H1 (cell line): ENCODE data around the gene LNPEP.

Experiments
- CTCF ChIP-seq, 3 experiments: IDR thresholded peaks; 1 replicate in 2 of 3; 2 replicates in 1 of 3; pipeline versions ENCODE4 v1.5.1 to v1.6.1; 2011; ENCODE audit warnings: low read length in 3 of 3, mild to moderate bottlenecking in 3 of 3, inconsistent platforms in 2 of 3, low read depth in 1 of 3, moderate library complexity in 1 of 3; ENCODE audit not compliant: insufficient read depth in 1 of 3; ENCODE audit errors: control extremely low read depth in 1 of 3
- EP300 ChIP-seq, 2 experiments: IDR thresholded peaks; 1 replicate in 1 of 2; 2 replicates in 1 of 2; pipeline ENCODE4 v1.6.1; 2011 to 2012; ENCODE audit warnings: low read depth in 2 of 2, low read length in 2 of 2, mild to moderate bottlenecking in 2 of 2, borderline replicate concordance in 1 of 2, inconsistent platforms in 1 of 2, moderate library complexity in 1 of 2
- EZH2 ChIP-seq: fragments of 200-600 bp; sonication (generic); IDR thresholded peaks from 2 replicates; pipeline ENCODE4 v1.7.1; 2012; ENCODE audit warnings: low read depth, mild to moderate bottlenecking, moderate library complexity, low read length, inconsistent platforms; ENCODE audit not compliant: severe bottlenecking
- KDM5A ChIP-seq: fragments of 200-600 bp; IDR thresholded peaks from 2 replicates; pipeline ENCODE4 v1.7.1; 2012; ENCODE audit warnings: mild to moderate bottlenecking, low read length, inconsistent platforms, mixed read lengths
- MAFK ChIP-seq: IDR thresholded peaks from 2 replicates; pipeline ENCODE4 v1.6.1; 2012; ENCODE audit warnings: low read depth, mild to moderate bottlenecking, improper control_type of control experiment, low read length
- POLR2A ChIP-seq, 2 experiments: IDR thresholded peaks; 1 replicate in 1 of 2; 2 replicates in 1 of 2; pipeline ENCODE4 v1.6.1; 2011; ENCODE audit warnings: low read depth in 2 of 2, low read length in 2 of 2, mild to moderate bottlenecking in 2 of 2; ENCODE audit errors: control extremely low read depth in 1 of 2
- RAD21 ChIP-seq, 2 experiments: IDR thresholded peaks in 1 of 2; conservative IDR thresholded peaks in 1 of 2; 2 replicates each; pipeline ENCODE4 v1.6.1; 2011; ENCODE audit warnings: low read depth in 2 of 2, low read length in 2 of 2, improper control_type of control experiment in 1 of 2, inconsistent platforms in 1 of 2, mild to moderate bottlenecking in 1 of 2, moderate library complexity in 1 of 2
- RNF2 ChIP-seq: fragments of 200-900, 300-1000 bp; sonication (generic); IDR thresholded peaks from 2 replicates; pipeline ENCODE4 v1.7.1; 2016; ENCODE audit warnings: borderline replicate concordance, low read depth, mild to moderate bottlenecking, antibody characterized with exemption, low read length; ENCODE audit not compliant: poor library complexity, severe bottlenecking; ENCODE audit errors: missing control alignments
- SP1 ChIP-seq: IDR thresholded peaks from 2 replicates; pipeline ENCODE4 v1.6.1; 2011; ENCODE audit warnings: low read depth, low read length
- TCF12 ChIP-seq: IDR thresholded peaks from 2 replicates; pipeline ENCODE4 v1.6.1; 2011; ENCODE audit warnings: low read depth, mild to moderate bottlenecking, low read length
- TF ChIP-seq, protein P1 (sequence below): IDR thresholded peaks from 2 replicates; pipeline ENCODE4 v1.6.1; 2011; ENCODE audit warnings: low read depth, mild to moderate bottlenecking, low read length; ENCODE audit not compliant: insufficient read depth
- TF ChIP-seq, protein P2 (sequence below): IDR thresholded peaks from 2 replicates; pipeline ENCODE4 v1.6.1; 2011; ENCODE audit warnings: low read length, improper control_type of control experiment

GRCh38 chr5:96901841-96902240 is 34.0 kb upstream of the LNPEP start:
- TF ChIP-seq, protein P1, sequence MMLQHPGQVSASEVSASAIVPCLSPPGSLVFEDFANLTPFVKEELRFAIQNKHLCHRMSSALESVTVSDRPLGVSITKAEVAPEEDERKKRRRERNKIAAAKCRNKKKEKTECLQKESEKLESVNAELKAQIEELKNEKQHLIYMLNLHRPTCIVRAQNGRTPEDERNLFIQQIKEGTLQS, result no peak
- TF ChIP-seq RNF2, result no peak
- no peak for TF ChIP-seq CTCF (IDR thresholded peaks at IDR 0.05; ENCODE audit: control extremely low read depth in 1 of 3, insufficient read depth in 1 of 3, low read depth in 1 of 3, low read length in 3 of 3)
- no peak for TF ChIP-seq KDM5A
- no peak for TF ChIP-seq TCF12
- TF ChIP-seq MAFK, result no peak
- no peak for TF ChIP-seq EP300 (IDR thresholded peaks at IDR 0.05; ENCODE audit: borderline replicate concordance in 1 of 2, low read depth in 2 of 2, low read length in 2 of 2)
- no peak for TF ChIP-seq POLR2A (IDR thresholded peaks at IDR 0.05; ENCODE audit: control extremely low read depth in 1 of 2, low read depth in 2 of 2, low read length in 2 of 2)
- no peak for TF ChIP-seq EZH2
- TF ChIP-seq, protein P2, sequence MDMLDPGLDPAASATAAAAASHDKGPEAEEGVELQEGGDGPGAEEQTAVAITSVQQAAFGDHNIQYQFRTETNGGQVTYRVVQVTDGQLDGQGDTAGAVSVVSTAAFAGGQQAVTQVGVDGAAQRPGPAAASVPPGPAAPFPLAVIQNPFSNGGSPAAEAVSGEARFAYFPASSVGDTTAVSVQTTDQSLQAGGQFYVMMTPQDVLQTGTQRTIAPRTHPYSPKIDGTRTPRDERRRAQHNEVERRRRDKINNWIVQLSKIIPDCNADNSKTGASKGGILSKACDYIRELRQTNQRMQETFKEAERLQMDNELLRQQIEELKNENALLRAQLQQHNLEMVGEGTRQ, result no peak
- no peak for TF ChIP-seq RAD21 (IDR thresholded peaks at IDR 0.05 in 1 of 2, conservative IDR thresholded peaks at IDR 0.05 in 1 of 2; ENCODE audit: low read depth in 2 of 2, low read length in 2 of 2)
- no peak for TF ChIP-seq SP1
